ENCODE data around the gene RAPGEF2. TPM values are rescaled to one million over a fixed set of nuclear protein-coding genes. Genes with fewer than 3 reads are reported as not detected.

The RAPGEF2 gene
- total RNA-seq, 1 experiment from 2014 or later: 37.1 TPM

- Histone ChIP-seq H2BK12ac (ENCODE audit: insufficient read length, low read depth, low read length) (no peak overlapping the region), H3K27ac (ENCODE audit: insufficient read length, low read depth, low read length) (no peak overlapping the region), H3K56ac (ENCODE audit: insufficient read length, low read depth, low read length) (no peak overlapping the region), H3K14ac (ENCODE audit: insufficient read depth, low read length) (no peak overlapping the region), H3K23ac (ENCODE audit: insufficient read length, low read depth, low read length) (no peak overlapping the region), H3K79me2 (ENCODE audit: insufficient read depth, low read length) (no peaks in the 10 kb centered on the region; the same call in 1 of the 2 replicates), H2AFZ (ENCODE audit: low read length) (no peak overlapping the region), H2AK5ac (ENCODE audit: insufficient read length, low read length) (no peak overlapping the region), H4K8ac (replicated peaks; ENCODE audit: insufficient read length, low read depth, low read length) (no peak overlapping the region), H2BK5ac (ENCODE audit: insufficient read length, low read length) (no peak overlapping the region), H3K4me1 (ENCODE audit: insufficient read depth, low read length) (peaks cover 5% of the 10 kb centered on the region; the same call in 1 of the 2 replicates), H3K18ac (ENCODE audit: insufficient read length, low read depth, low read length) (no peak overlapping the region), H4K91ac (ENCODE audit: insufficient read length, low read depth, low read length) (no peak overlapping the region), H2BK120ac (ENCODE audit: low read depth, low read length, poor library complexity, severe bottlenecking) (no peak overlapping the region), H2BK20ac (ENCODE audit: low read depth, low read length, poor library complexity, severe bottlenecking) (no peak overlapping the region), H3T11ph (ENCODE audit: low read length) (no peak overlapping the region), H3K4me2 (ENCODE audit: insufficient read depth, insufficient read length, low read length) (no peak overlapping the region), H3K9me3 (ENCODE audit: control insufficient read depth, low read depth, low read length) (no peaks in the 10 kb centered on the region), H4K5ac (ENCODE audit: insufficient read length, low read depth, low read length) (no peak overlapping the region), H3K79me1 (ENCODE audit: insufficient read depth, low read depth, low read length, poor library complexity, severe bottlenecking) (no peaks in the 10 kb centered on the region), H2BK15ac (ENCODE audit: low read depth, low read length) (no peak overlapping the region), H4K20me1 (ENCODE audit: control insufficient read depth, insufficient read depth, insufficient read length) (no peaks in the 10 kb centered on the region), H3K4ac (ENCODE audit: low read depth, low read length) (no peak overlapping the region), H3K23me2 (ENCODE audit: insufficient read length, low read depth, low read length, poor library complexity, severe bottlenecking) (no peaks in the 10 kb centered on the region), H3K9ac (ENCODE audit: extremely low read depth, insufficient read length, low read length) (no peak overlapping the region), H3K27me3 (ENCODE audit: insufficient read depth, low read length) (no peaks in the 10 kb centered on the region)
- H3K27me3 Mint-ChIP-seq (ENCODE audit: low read depth): no peaks in the 10 kb centered on the region
- H3K4me1 Mint-ChIP-seq: peaks cover 32 to 35% of the 10 kb centered on the region in 2 experiments
- H3K36me3 Mint-ChIP-seq (ENCODE audit: insufficient read depth in 1 of 3, low read depth in 3 of 3): peaks cover 2 to 4% (median 3%) of the 10 kb centered on the region in 3 experiments; a peak in 4 of 7 replicates
- DNase-seq: no peak
- no peak overlapping the region for H3K4me3 Mint-ChIP-seq
- WGBS (ENCODE audit: extremely low coverage, insufficient read length, low lambda C conversion rate): no CpG with 5 or more reads among the region's 2 CpGs
- no peaks in the 10 kb centered on the region; a peak in 2 of 5 replicates for H3K9me3 Mint-ChIP-seq
- TF ChIP-seq CTCF (conservative IDR thresholded peaks at IDR 0.05): no peak
- H3K27ac Mint-ChIP-seq: peak overlapping the region in 2 of 3 experiments; percentile 19 to 87; a peak in 4 of 7 replicates
Measured at GRCh38 chr4:159129814-159130550, 27.1 kb downstream of the RAPGEF2 start.
